MM.1S (cell line): Measurements from ENCODE around the gene PHACTR1.

ENCODE experiments used
- DNase-seq: peaks from one replicate; pipeline ENCODE4 v3.0.0-alpha.2; 2015
- H2AFZ ChIP-seq: fragments of 300-600 bp; sonication (generic); 2 replicates; pipeline ENCODE4 v1.6.0; 2016; ENCODE audit warnings: antibody characterized with exemption, low read length
- H3F3A ChIP-seq: fragments of 300-600 bp; sonication (generic); 2 replicates; pipeline ENCODE4 v1.6.1; 2016; ENCODE audit warnings: mild to moderate bottlenecking, antibody characterized with exemption, low read length, moderate library complexity, mixed read lengths; ENCODE audit not compliant: insufficient read depth
- H3K27ac ChIP-seq: fragments of 300-600 bp; sonication (generic); 2 replicates; pipeline ENCODE4 v1.5.1; 2016; ENCODE audit warnings: mild to moderate bottlenecking, low read length
- H3K27me3 ChIP-seq: fragments of 300-600 bp; sonication (generic); replicated peaks from 2 replicates; pipeline ENCODE4 v1.6.0; 2016; ENCODE audit warnings: low read length; ENCODE audit not compliant: insufficient read depth
- H3K36me3 ChIP-seq: fragments of 300-600 bp; sonication (generic); replicated peaks from 2 replicates; pipeline ENCODE4 v1.6.1; 2016; ENCODE audit warnings: mild to moderate bottlenecking, low read length, mixed read lengths; ENCODE audit not compliant: insufficient read depth
- H3K4me1 ChIP-seq: fragments of 300-600 bp; sonication (generic); 2 replicates; pipeline ENCODE4 v1.6.1; 2016; ENCODE audit warnings: low read length, mixed read lengths
- H3K4me2 ChIP-seq: fragments of 300-600 bp; sonication (generic); 2 replicates; pipeline ENCODE4 v1.6.0; 2016; ENCODE audit warnings: low read depth, low read length
- H3K4me3 ChIP-seq: fragments of 300-600 bp; sonication (generic); 2 replicates; pipeline ENCODE4 v1.5.1; 2016; ENCODE audit warnings: low read length, mixed read lengths
- H3K79me2 ChIP-seq: fragments of 300-600 bp; sonication (generic); 2 replicates; pipeline ENCODE4 v1.6.1; 2016; ENCODE audit warnings: mixed run types, low read length, mixed read lengths
- H3K9ac ChIP-seq: fragments of 300-600 bp; sonication (generic); 2 replicates; pipeline ENCODE4 v1.6.1; 2016; ENCODE audit warnings: low read length, mixed read lengths
- H3K9me2 ChIP-seq: fragments of 300-600 bp; sonication (generic); replicated peaks from 2 replicates; pipeline ENCODE4 v1.6.1; 2016; ENCODE audit warnings: mild to moderate bottlenecking, low read length, mixed read lengths; ENCODE audit not compliant: insufficient read depth
- H3K9me3 ChIP-seq: fragments of 300-600 bp; sonication (generic); replicated peaks from 2 replicates; pipeline ENCODE4 v1.6.1; 2016; ENCODE audit warnings: mild to moderate bottlenecking, low read length, mixed read lengths; ENCODE audit not compliant: insufficient read depth
- H4K20me1 ChIP-seq: fragments of 300-600 bp; sonication (generic); 2 replicates; pipeline ENCODE4 v1.6.1; 2016; ENCODE audit warnings: mild to moderate bottlenecking, low read length, moderate library complexity, mixed read lengths; ENCODE audit not compliant: insufficient read depth
- EZH2 ChIP-seq: fragments of 300-600 bp; sonication (generic); optimal IDR thresholded peaks from 2 replicates; pipeline ENCODE3; 2017; ENCODE audit warnings: low read depth, mild to moderate bottlenecking, antibody characterized with exemption, low read length, mixed read lengths
- EZH2phosphoT487 ChIP-seq: fragments of 300-600 bp; sonication (generic); IDR thresholded peaks from 2 replicates; pipeline ENCODE4 v1.6.1; 2018; ENCODE audit warnings: antibody characterized with exemption, low read length
- TF ChIP-seq, protein P1 (sequence below): fragments of 300-600 bp; sonication (generic); IDR thresholded peaks from 2 replicates; pipeline ENCODE4 v1.5.1; 2016; ENCODE audit warnings: antibody characterized with exemption, low read length, mixed read lengths

Gene PHACTR1

DNA sequence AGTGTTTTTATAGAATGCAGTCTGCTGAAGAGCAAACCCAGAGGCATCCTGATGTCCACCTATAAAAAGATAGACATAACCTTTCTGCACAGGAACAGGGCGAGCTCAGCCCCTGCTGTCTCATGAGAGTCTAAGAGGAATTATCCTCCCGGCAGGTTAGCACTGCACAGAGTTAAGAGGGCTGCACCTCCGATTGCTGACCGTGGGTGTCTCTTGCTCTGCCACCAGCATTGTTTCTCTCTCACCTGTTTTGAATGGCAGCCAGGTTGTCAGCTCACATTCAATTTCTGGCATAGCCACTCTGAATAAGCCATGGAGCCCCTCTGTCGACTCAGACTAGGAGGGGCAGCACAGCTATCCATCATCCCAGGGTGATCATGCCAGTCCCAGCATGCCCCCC is 211.2 kb downstream of the PHACTR1 start:
- TF ChIP-seq EZH2 (no peak), EZH2phosphoT487 (no peak)
- TF ChIP-seq, protein P1, sequence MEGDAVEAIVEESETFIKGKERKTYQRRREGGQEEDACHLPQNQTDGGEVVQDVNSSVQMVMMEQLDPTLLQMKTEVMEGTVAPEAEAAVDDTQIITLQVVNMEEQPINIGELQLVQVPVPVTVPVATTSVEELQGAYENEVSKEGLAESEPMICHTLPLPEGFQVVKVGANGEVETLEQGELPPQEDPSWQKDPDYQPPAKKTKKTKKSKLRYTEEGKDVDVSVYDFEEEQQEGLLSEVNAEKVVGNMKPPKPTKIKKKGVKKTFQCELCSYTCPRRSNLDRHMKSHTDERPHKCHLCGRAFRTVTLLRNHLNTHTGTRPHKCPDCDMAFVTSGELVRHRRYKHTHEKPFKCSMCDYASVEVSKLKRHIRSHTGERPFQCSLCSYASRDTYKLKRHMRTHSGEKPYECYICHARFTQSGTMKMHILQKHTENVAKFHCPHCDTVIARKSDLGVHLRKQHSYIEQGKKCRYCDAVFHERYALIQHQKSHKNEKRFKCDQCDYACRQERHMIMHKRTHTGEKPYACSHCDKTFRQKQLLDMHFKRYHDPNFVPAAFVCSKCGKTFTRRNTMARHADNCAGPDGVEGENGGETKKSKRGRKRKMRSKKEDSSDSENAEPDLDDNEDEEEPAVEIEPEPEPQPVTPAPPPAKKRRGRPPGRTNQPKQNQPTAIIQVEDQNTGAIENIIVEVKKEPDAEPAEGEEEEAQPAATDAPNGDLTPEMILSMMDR: no peak
- H3K9ac ChIP-seq: no peak overlapping the region
- H3K79me2 ChIP-seq: no peaks in the 10 kb centered on the region
- no peak overlapping the region for H3K27ac ChIP-seq
- no peak overlapping the region for H2AFZ ChIP-seq
- no peak overlapping the region for H3K4me2 ChIP-seq
- no peaks in the 10 kb centered on the region for H3K9me2 ChIP-seq
- H3K4me1 ChIP-seq: no peaks in the 10 kb centered on the region
- no peaks in the 10 kb centered on the region for H3K36me3 ChIP-seq
- no peak overlapping the region for H3K4me3 ChIP-seq
- no peaks in the 10 kb centered on the region for H4K20me1 ChIP-seq
- no peaks in the 10 kb centered on the region for H3F3A ChIP-seq
- no peaks in the 10 kb centered on the region for H3K9me3 ChIP-seq
- H3K27me3 ChIP-seq: no peaks in the 10 kb centered on the region
- no peak for DNase-seq

DNA sequence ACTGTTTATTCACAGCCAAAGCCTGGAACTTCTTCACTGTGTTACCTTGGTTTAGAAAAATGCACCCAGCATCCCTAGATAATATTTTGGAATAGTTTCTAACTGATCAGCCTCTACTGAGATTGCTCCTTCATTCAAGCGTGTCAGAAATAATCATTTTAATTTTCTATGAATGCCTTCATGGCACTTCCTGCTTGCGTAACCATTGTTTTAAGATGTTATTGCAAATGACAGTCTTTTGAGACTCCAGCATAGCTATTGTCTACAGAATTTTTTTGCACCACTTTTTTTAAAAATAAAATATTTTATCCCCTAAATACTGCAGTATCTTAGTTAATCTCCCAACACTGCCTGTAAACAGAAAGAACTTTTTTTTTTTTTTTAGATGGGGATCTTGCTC is 213.1 kb downstream of the PHACTR1 start:
- no peak overlapping the region for H2AFZ ChIP-seq
- H3K36me3 ChIP-seq: no peaks in the 10 kb centered on the region
- no peaks in the 10 kb centered on the region for H3K79me2 ChIP-seq
- H3K9ac ChIP-seq: no peak overlapping the region
- H4K20me1 ChIP-seq: no peaks in the 10 kb centered on the region
- H3K4me2 ChIP-seq: no peak overlapping the region
- TF ChIP-seq, protein P1: no peak
- TF ChIP-seq EZH2phosphoT487 (no peak), EZH2 (no peak)
- no peak overlapping the region for H3K27ac ChIP-seq
- no peaks in the 10 kb centered on the region for H3K9me2 ChIP-seq
- H3K9me3 ChIP-seq: no peaks in the 10 kb centered on the region
- no peaks in the 10 kb centered on the region for H3K4me1 ChIP-seq
- H3F3A ChIP-seq: no peaks in the 10 kb centered on the region
- no peak overlapping the region for H3K4me3 ChIP-seq
- H3K27me3 ChIP-seq: no peaks in the 10 kb centered on the region
- DNase-seq: no peak

DNA sequence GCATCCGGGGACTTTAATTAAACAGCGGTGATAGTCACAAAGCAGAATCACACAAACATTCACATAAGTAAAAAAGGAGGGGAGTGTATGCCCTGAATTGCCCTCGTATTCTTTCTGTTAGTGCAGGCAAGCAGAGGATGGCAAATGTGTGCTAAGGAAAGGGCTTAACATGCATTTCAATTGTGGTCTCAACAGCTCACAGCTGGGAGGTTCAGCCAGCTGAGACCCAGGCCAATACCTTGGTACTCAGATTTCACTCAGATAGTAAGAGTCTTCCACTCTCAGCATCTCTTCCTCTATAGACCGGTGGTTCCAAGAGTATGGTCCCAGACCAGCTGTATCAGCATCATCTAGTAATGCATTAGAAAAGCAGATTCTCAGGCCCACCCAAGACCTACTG is 215.1 kb downstream of the PHACTR1 start:
- H4K20me1 ChIP-seq: no peaks in the 10 kb centered on the region
- no peaks in the 10 kb centered on the region for H3K27me3 ChIP-seq
- H3K4me1 ChIP-seq: no peaks in the 10 kb centered on the region
- no peak overlapping the region for H3K4me2 ChIP-seq
- no peak overlapping the region for H3K4me3 ChIP-seq
- H3K9me2 ChIP-seq: no peaks in the 10 kb centered on the region
- TF ChIP-seq EZH2 (no peak), EZH2phosphoT487 (no peak)
- TF ChIP-seq, protein P1: no peak
- H3K36me3 ChIP-seq: no peaks in the 10 kb centered on the region
- no peak for DNase-seq
- no peaks in the 10 kb centered on the region for H3K9me3 ChIP-seq
- H3K27ac ChIP-seq: no peak overlapping the region
- no peak overlapping the region for H3K9ac ChIP-seq
- H3F3A ChIP-seq: no peaks in the 10 kb centered on the region
- no peaks in the 10 kb centered on the region for H3K79me2 ChIP-seq
- H2AFZ ChIP-seq: no peak overlapping the region
